Transverse colon (tissue), 4 donors: ENCODE data around the gene KREMEN1. TPM values are rescaled to one million over a fixed set of nuclear protein-coding genes. Genes with fewer than 3 reads are reported as not detected.

Source experiments
- DNase-seq: peaks from one replicate; pipeline ENCODE4 v3.0.0-alpha.2; 2019
- H3K27ac ChIP-seq, 4 donors: fragments of 200-600 bp; sonication (generic); 2 replicates each; pipeline ENCODE4 v1.5.1; 2016 to 2018; ENCODE audit warnings: inconsistent platforms in 4 of 4
- H3K27me3 ChIP-seq: fragments of 200-600 bp; sonication (generic); 2 replicates; pipeline ENCODE4 v1.5.1; 2017; ENCODE audit warnings: inconsistent platforms
- H3K36me3 ChIP-seq, 4 donors: fragments of 200-600 bp; sonication (generic); 2 replicates each; pipeline ENCODE4 v1.5.1; 2017 to 2019; ENCODE audit warnings: inconsistent platforms in 4 of 4
- H3K4me1 ChIP-seq, 4 donors: fragments of 200-600 bp; sonication (generic); 2 replicates each; pipeline ENCODE4 v1.5.1; 2017 to 2020; ENCODE audit warnings: inconsistent platforms in 4 of 4
- H3K4me3 ChIP-seq, 4 donors: fragments of 200-600 bp; sonication (generic); 1 replicate in 1 of 4; 2 replicates in 3 of 4; pipeline versions ENCODE4 v1.5.1 to v1.6.1; 2017 to 2019; ENCODE audit warnings: inconsistent platforms in 4 of 4
- H3K9me3 ChIP-seq, 2 donors: fragments of 200-600 bp; sonication (generic); 2 replicates each; pipeline ENCODE4 v1.5.1; 2017 to 2019; ENCODE audit warnings: inconsistent platforms in 2 of 2
- EP300 ChIP-seq: sonication (generic); formaldehyde crosslinking; IDR thresholded peaks from one replicate; pipeline ENCODE4 v1.6.1; 2017; ENCODE audit warnings: antibody characterized with exemption, low read depth
- POLR2A ChIP-seq: fragments of 450-650 bp; IDR thresholded peaks from one replicate; pipeline ENCODE4 v1.6.1; 2016; ENCODE audit warnings: antibody characterized with exemption, mild to moderate bottlenecking, moderate library complexity
- POLR2AphosphoS5 ChIP-seq, 3 donors: sonication (generic); formaldehyde crosslinking; IDR thresholded peaks; one replicate each; pipeline ENCODE4 v1.6.1; 2016; ENCODE audit warnings: antibody characterized with exemption in 3 of 3
- WGBS, 2 donors: methylation state at CpG; one replicate each; pipeline ENCODE4 v1.1.5; 2018; ENCODE audit warnings: low coverage in 1 of 2; 5-methylcytosine and 5-hydroxymethylcytosine counted together
- in situ Hi-C, 4 donors: fragments of 200-750 bp; cut with MboI; loops; one replicate each; pipeline versions ENCODE4 v1.15.0 to v1.15.1; 2017; ENCODE audit warnings: low sequenced_read_pairs in 3 of 4, low pct_ligation_motif_present in 1 of 4, low pct_unique_long_range_greater_than_20kb in 1 of 4
- intact Hi-C: fragments of 100-400 bp; cut with DNase I; formaldehyde crosslinking; loops from one replicate; pipeline ENCODE4 v1.15.1; 2023; ENCODE audit warnings: low total_unique reads
- total RNA-seq, 4 donors: library from RNA; depleted of rRNA; stranded (reverse); fragments of >200 nt; gene quantifications; one replicate each; pipeline ENCODE4 v1.1.0, GENCODE V29; 2016
- TF ChIP-seq, protein P1 (sequence below), 5 experiments: fragments of 200-600 bp in 3 of 5; fragments of 450-650 bp in 2 of 5; sonication (generic) in 3 of 5; IDR thresholded peaks; 1 replicate in 2 of 5; 2 replicates in 3 of 5; pipeline ENCODE4 v1.5.1; 2016 to 2017; ENCODE audit warnings: antibody characterized with exemption in 5 of 5, inconsistent platforms in 3 of 5, mild to moderate bottlenecking in 2 of 5, moderate library complexity in 1 of 5

The KREMEN1 gene
- total RNA-seq, 4 donors from 2014 or later = 5.2 to 39.2 (median 20.1) TPM

DNA sequence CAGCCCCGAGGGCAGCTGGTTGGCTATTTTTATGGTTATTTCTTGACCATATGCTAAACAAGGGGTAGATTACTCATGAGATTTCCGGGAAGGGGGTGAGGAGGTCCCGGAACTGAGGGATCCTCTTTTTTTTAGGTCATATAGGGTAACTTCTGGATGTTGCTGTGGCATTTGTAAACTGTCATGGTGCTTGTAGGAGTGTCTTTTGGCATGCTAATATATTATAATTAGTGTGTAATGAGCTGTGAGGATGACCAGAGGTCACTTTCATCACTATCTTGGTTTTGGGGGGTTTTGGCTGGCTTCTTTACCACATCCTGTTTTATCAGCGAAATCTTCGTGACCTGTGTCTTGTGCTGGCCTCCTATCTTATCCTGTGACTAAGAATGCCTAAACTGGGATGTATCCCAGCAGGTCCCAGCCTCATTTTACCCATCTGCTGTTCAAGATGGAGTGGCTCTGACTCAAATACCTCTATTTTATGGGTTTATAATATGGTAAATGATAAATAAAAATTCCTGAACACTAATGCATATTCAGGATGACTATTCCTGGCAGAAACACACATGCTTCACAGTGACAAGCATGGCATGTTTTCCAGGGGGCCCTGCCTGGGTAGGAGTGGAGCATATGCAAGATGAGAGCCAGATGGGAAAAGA is 11.2 kb downstream of the KREMEN1 start:
- no peak for DNase-seq
- H3K4me1 ChIP-seq = peaks cover 6 to 32% (median 17%) of the 10 kb centered on the region in 4 donors
- no peak overlapping the region for H3K4me3 ChIP-seq
- 61 to 68% methylated on average over 5 of the region's 5 CpGs for WGBS, 2 donors
- TF ChIP-seq POLR2A (no peak), POLR2AphosphoS5 (IDR thresholded peaks at IDR 0.05) (no peak), EP300 (no peak)
- TF ChIP-seq, protein P1, sequence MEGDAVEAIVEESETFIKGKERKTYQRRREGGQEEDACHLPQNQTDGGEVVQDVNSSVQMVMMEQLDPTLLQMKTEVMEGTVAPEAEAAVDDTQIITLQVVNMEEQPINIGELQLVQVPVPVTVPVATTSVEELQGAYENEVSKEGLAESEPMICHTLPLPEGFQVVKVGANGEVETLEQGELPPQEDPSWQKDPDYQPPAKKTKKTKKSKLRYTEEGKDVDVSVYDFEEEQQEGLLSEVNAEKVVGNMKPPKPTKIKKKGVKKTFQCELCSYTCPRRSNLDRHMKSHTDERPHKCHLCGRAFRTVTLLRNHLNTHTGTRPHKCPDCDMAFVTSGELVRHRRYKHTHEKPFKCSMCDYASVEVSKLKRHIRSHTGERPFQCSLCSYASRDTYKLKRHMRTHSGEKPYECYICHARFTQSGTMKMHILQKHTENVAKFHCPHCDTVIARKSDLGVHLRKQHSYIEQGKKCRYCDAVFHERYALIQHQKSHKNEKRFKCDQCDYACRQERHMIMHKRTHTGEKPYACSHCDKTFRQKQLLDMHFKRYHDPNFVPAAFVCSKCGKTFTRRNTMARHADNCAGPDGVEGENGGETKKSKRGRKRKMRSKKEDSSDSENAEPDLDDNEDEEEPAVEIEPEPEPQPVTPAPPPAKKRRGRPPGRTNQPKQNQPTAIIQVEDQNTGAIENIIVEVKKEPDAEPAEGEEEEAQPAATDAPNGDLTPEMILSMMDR (IDR thresholded peaks at IDR 0.05) = no peak
- intact Hi-C loops = no loop called here
- no peaks in the 10 kb centered on the region for H3K27me3 ChIP-seq
- H3K36me3 ChIP-seq = no peaks in the 10 kb centered on the region
- H3K9me3 ChIP-seq = no peaks in the 10 kb centered on the region
- peak overlapping the region in 2 of 4 donors; percentile 11 to 20 for H3K27ac ChIP-seq
- in situ Hi-C loops = no loop called here

DNA sequence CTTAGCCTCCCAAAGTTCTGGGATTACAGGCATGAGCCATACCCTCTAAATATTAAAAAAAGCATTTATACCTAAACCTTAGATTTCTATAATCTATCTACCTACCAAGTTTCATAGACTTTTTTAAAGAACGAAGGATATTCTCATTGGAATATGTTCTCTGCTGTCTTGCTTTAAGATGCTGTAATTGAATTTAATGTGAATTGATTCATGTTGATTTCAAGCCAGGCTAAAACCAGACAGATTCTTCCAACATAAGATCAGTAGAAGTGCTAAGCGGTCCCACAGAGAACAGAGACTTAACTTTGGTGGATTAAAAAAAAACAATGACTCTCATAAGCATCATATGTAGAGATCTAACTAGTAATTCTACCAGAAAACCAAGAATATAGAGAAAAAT is 14.2 kb downstream of the KREMEN1 start:
- intact Hi-C loops = no loop called here
- no peak for TF ChIP-seq POLR2AphosphoS5 (IDR thresholded peaks at IDR 0.05)
- TF ChIP-seq EP300 = no peak
- TF ChIP-seq POLR2A = no peak
- TF ChIP-seq, protein P1 (IDR thresholded peaks at IDR 0.05) = no peak
- in situ Hi-C loops = no loop called here
- Histone ChIP-seq H3K9me3 (no peaks in the 10 kb centered on the region), H3K36me3 (no peaks in the 10 kb centered on the region), H3K27me3 (no peaks in the 10 kb centered on the region), H3K4me1 (peaks cover 0 to 11% (median 2%) of the 10 kb centered on the region in 4 donors), H3K27ac (no peak overlapping the region), H3K4me3 (no peak overlapping the region)
- DNase-seq = no peak
- WGBS, 2 donors = 86 to 91% methylated on average over 2 of the region's 2 CpGs

DNA sequence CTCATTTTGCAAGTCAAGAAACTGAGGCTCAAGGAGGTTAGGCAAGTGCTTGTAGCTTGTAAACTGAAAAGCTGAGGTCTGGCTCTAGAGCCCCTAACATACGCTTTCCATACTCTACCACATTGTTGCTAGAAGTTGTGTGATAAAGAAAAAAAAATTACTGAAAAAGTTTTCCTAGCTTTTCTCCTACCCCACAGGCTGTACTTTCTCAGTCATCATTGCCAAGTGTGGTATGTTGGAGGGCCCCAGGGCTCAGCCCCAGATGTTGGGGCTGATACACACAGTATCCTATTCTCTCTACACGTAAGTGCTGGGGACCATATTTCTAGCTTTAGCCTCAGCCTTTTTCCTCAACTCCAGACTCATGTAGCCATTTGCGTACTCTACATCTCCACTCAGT is 16.0 kb downstream of the KREMEN1 start:
- no peak overlapping the region for H3K4me3 ChIP-seq
- WGBS, 2 donors = 94 to 95% methylated on average over 2 to 3 of the region's 3 CpGs
- DNase-seq = no peak
- in situ Hi-C loops = no loop called here
- TF ChIP-seq, protein P1 (IDR thresholded peaks at IDR 0.05) = no peak
- TF ChIP-seq POLR2A = no peak
- no peak for TF ChIP-seq EP300
- TF ChIP-seq POLR2AphosphoS5 (IDR thresholded peaks at IDR 0.05) = no peak
- H3K27me3 ChIP-seq = no peaks in the 10 kb centered on the region
- intact Hi-C loops = no loop called here
- no peaks in the 10 kb centered on the region for H3K36me3 ChIP-seq
- H3K9me3 ChIP-seq = no peaks in the 10 kb centered on the region
- no peak overlapping the region for H3K27ac ChIP-seq
- peaks cover 0 to 19% (median 10%) of the 10 kb centered on the region in 4 donors for H3K4me1 ChIP-seq

DNA sequence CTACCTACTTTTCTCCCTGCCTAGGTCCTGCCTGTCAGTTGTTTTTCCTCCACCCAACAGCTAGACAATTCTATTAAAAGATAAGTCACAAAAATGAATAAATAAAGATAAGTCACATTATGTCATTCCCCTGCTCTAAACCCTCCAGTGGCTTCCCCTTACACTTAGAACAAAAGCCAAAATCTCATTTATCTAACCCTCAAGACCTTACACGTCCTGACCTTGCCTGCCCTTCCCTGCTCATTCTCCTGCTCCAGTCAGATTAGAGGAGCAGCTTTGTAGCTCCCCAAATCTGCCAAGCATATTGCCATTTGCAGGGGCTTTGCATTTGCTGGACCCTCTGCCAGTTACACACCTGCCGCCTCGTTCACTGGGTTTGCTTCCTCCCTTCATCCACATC is 16.7 kb downstream of the KREMEN1 start:
- no peak for DNase-seq
- no peaks in the 10 kb centered on the region for H3K36me3 ChIP-seq
- TF ChIP-seq POLR2A (no peak), EP300 (no peak), POLR2AphosphoS5 (IDR thresholded peaks at IDR 0.05) (no peak)
- TF ChIP-seq, protein P1 (IDR thresholded peaks at IDR 0.05) = no peak
- H3K4me3 ChIP-seq = no peak overlapping the region
- WGBS, 2 donors = 14 to 64% methylated on average over 1 to 3 of the region's 3 CpGs
- H3K27me3 ChIP-seq = no peaks in the 10 kb centered on the region
- H3K27ac ChIP-seq = no peak overlapping the region
- peaks cover 0 to 19% (median 10%) of the 10 kb centered on the region in 4 donors for H3K4me1 ChIP-seq
- in situ Hi-C loops (no loop called here), intact Hi-C loops (no loop called here)
- no peaks in the 10 kb centered on the region for H3K9me3 ChIP-seq
